ENCODE results near the gene FH.

FH gene

GRCh38 chr1:241459186-241459802 is 60.3 kb downstream of the FH start:
- no peak for DNase-seq (ENCODE audit: low read depth in 2 of 2)

GRCh38 chr1:241457421-241457820 is 62.1 kb downstream of the FH start:
- DNase-seq (ENCODE audit: low read depth in 2 of 2) = no peak

DNA sequence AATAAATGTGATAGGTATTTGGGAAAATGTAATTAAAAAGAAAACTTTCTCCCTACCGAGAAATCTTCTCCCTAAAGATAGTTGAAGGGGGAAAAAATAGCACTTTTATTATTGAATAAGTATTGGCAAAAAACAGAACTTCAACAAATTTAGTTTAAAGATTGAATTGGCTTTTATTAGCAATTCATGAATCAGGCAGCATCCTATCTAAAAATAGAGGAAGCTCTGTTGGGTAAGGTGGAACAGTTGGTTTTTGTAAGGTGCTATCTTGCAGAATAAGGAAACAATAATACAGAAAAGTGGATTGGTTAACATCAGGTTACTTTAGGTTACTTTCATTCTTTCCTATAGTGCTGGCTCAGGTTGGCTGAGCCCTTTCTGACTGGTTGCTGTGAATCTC is 62.8 kb downstream of the FH start:
- DNase-seq (ENCODE audit: low read depth in 2 of 2) = no peak

- no peak for DNase-seq (ENCODE audit: low read depth in 2 of 2)
Observed at GRCh38 chr1:241453732-241454131, 65.8 kb downstream of the FH start.

- no peak for DNase-seq (ENCODE audit: low read depth in 2 of 2)
Observed at GRCh38 chr1:241451956-241452355, 67.6 kb downstream of the FH start.
